DMS153 (cell line): ENCODE measurements around the gene HEMK1.

ENCODE experiments used
- DNase-seq: peaks from one replicate; lab custom pipeline; 2025; lab: John Stamatoyannopoulos, UW

The HEMK1 gene

DNA sequence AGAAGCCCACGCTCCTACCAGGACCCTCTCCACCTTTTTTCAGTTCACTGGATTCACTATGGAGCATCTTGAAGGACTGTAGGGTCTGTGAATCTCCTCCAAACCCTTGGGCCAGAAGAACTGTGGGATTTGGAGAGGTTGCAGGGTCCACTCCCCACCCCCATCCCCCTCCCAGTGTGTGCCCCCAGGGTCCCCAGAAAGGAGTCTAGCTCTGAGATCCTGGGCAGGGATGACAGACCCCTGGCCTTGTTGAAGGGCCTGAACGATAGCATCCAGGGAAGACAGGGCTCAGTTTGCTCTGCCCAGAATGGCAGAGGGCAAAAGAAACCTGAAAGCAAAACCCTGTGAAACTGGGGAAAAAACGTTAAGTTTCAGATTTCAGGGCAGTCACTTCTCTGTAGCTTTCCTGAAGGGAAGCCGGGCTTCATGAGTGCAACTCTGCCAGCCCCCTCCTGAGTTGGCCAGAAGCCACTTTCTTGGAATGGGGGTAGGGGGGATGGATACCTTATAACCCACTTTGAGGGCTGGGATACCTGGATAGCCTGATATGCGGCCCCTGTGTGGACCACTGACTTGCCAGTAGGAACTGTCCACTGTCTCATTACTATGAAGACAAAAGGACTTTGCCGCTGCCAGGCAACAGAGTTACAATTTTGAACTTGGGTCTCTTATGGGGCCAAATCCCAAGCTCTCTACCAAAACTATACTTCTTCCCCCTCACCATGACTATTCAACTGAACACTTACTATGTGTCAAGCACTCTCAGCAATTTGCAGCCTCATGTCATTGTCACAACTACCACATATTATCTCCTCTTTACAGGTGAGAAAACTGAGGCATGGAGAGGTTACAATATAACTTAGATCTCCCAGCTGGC is 43.9 kb downstream of the HEMK1 start:
- DNase-seq: no peak

DNA sequence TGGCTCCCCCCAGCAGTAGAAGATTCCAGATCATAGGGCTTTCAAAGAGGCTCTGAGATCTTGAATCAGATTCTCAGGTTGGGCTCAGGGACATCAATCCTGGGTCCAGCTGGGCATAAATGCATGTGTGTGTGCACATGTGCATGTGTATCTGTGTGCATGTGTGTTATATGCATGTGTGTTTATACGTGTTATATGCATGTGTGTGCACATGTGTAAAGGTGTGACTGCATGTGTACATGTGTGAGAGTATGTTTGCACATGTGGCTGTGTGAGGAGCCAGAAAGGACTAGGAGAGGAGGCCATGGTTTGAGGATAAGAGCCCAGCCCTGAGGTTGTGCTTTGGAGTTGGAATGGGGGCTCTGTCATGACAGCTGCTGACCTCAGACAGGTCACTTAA is 45.9 kb downstream of the HEMK1 start:
- no peak for DNase-seq

DNA sequence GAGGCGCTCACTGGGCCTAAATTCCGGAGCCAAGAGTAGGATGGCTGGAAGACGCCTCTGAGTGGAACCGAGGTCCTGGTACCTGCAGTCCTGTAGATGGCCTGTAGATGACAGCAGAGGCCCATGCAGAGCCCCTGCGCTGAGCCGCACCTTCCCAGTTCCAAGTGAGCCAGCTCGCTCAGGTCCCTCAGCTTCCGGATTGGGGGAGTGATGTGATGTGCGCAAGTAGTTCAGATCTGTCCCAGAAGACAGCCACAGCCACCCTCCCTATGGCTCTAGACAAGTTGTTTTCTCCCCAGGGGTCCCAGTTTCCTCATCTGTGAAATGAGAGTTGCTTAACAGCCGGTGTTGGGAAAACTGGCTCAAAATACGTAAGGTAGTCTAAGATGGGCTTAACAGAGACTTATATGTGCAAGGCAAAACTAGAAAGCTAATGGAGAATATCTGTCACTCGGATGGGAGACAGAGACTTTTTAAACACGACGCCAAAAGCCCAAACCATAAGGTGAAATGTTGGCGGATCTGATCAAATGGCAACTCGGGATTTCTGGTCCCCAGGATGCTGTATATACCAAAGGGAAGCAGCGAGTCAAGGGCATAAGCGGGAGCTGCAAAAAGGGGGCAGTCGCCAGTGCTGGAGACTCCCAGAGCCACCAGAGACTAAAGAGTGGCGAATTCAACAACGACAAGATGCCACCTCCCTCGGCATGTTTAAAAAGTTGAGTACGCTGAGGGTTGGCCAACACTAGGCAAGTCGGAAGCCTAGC is 46.9 kb downstream of the HEMK1 start:
- DNase-seq: peak; percentile 38

DNA sequence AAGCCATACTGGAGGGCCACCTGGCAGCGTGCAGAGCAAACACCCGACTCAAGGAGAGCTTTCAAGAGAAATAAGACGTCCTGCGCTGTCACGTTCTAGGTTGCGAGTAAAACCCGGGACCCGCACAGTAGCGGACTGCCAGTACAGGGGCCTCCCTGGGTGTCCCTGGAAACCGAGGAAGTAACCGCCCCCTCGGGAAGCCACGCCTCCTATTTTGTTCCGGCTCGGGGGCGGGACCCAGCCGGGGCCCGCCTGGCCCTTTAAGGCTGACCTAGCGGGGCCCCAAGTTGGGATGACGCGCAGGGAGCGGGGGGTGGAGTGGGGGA is 47.4 kb downstream of the HEMK1 start:
- peak; percentile 41 for DNase-seq

DNA sequence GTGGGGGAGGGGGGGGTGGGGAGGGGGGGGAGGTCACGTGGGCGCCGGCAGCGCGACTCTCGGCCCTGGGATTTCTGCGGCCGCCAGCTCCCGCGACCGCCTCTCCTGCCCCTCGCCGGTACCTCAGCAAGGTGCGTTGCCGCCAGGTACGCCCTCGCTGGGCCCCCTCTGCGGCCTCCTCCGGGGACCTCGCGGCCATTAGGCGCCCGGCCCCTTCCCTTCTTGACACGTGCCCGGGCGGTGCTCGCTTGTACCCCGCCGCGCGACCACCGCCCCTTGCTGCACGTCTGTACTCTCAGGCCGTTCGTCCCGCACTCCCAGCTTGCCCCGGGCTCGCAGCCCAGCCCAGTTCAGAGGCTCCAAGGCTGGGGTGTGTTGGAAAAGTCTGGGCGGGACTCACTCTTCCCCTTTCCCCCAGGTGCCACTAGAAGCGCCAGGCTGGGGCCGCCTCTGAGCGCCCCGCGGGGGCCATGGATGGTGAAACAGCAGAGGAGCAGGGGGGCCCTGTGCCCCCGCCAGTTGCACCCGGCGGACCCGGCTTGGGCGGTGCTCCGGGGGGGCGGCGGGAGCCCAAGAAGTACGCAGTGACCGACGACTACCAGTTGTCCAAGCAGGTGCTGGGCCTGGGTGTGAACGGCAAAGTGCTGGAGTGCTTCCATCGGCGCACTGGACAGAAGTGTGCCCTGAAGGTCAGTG is 47.9 kb downstream of the HEMK1 start, which contains the start of gene MAPKAPK3:
Gene MAPKAPK3 (plus strand): TSS at position 56 of the 696 bp plus-strand sequence. CDS start 415 bp downstream, at position 471.
- DNase-seq: no peak

DNA sequence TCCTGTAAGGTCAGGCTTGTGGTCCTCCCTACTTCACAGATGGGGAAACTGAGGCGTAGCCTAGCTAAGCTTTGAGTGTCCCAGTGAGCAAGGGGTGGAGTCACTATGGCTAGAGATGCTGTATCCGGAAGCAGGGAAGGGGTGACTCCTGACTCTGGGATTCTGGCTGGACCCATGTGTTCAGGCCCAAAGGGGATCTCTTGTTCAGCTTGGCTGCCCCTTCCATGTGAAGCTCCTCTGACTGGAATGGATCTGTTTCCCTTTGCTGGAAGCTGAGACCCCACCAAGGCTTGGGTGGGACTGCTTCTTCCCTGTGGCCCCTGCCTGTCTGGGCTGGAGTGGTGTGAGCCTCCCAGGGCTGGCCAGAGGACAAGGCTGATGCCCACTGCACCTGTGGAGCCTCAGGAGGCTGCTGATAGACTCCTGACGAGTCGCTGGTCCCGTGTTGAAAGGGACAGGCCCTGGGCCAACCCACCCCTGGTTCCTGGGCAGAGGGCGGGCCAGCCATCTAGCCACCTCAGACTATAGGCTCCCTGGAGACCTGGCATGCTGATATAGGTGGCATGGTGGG is 48.7 kb downstream of the HEMK1 start:
- no peak for DNase-seq

DNA sequence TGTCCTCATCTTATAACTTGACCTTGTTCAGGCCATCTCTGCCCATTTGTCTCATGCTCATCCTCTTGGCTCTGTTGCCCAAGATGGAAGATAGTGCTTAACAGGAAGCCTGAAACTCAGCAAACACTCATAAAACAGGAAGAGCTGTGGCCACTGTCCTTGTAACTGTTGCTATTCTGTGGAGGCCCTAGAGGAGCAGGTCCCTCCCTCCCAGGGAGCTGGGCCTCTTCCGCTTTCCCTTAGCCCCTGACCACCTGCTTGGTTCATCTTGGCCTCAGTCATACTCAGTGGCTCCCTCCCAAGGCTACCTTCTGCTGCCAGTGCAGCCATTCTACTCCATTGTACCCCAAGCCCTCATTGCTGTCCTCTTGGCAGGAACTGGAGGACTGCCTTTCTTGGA is 51.1 kb downstream of the HEMK1 start:
- DNase-seq: no peak

DNA sequence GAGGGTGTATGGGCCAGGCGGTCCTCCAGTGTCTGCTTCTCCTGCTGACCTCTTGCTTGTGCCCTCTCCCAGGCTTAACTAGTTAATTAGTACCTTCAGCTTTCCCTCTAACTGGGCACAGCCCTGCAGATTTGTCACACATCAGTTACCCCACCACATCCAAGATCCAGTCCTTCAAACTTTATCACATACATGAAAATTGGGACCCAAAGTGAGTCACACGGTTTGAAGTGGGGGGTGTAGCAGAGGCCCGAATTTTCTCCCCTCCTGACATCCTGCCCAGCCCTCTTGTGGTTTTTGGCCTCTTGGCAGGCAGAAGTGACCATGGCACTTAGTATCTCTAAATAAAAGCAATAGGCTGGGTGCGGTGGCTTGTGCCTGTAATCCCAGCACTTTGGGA is 51.5 kb downstream of the HEMK1 start:
- no peak for DNase-seq

DNA sequence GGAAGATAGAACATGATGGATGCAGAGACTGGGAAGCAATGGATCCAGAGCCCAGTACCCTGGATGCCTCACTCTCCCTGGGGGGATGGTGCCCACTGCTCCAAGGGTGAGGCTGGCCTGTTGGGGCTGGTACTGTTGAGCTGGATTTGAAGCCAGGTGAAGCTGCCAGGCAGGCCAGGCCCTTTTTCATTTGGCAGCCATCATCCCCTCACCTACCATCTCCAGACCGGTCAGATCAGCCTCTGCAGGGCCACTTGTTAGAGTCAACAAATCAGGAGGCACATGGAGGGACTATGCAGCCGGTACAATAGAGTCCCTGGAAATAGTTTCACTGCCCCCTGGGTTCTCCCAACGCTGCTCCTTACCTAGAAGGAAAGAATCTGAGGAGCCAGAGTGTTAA is 53.6 kb downstream of the HEMK1 start:
- DNase-seq: no peak

DNA sequence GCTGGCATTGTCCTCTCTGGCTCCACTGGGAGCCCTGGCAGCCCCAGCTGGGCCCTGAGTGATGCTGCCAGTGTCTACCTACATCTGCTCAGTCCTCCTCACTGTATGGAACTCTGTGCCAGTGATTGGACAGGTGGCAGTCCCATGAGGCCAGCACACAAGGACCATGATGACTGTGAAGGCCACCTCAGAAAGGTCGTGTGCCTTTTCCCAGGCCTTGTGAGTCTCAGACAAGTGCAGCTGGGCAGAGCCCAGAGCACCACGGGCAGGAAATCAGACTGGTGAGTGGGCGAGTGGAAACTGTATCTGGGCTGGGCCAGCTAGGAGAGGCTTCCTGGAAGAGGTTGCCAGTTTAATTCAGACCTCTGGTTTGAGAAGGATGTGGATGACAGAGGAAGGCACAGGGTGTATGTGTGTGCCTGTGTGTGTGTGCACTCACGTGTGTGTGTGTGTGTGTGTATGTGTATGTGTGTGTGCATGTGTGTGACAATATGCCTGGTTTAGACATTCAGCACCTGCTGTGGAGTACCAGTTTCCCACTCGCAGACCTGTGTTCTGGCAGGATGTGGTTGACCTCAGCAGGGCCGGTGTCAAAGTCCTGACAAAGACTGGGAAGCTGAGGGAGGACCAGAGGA is 54.6 kb downstream of the HEMK1 start:
- no peak for DNase-seq

DNA sequence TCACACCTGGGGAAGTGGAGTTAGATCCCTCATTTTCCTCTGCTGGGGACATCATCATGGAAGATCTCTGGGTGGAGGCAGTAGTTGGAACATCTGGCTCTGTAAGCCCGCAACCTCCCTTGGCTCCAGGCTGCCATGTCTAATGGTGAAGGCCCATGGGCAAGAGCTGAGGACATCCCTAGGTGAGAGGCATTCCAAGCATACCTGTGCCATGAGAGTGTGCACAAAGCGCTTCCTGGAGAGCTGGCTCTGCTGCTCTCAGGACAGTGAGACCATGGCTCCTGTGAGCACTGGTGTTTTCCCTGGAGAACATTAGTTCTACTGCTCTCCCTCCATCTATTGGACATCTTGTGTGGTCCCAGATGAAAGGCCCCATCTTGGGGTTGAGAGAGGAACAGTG is 55.3 kb downstream of the HEMK1 start:
- DNase-seq: no peak

DNA sequence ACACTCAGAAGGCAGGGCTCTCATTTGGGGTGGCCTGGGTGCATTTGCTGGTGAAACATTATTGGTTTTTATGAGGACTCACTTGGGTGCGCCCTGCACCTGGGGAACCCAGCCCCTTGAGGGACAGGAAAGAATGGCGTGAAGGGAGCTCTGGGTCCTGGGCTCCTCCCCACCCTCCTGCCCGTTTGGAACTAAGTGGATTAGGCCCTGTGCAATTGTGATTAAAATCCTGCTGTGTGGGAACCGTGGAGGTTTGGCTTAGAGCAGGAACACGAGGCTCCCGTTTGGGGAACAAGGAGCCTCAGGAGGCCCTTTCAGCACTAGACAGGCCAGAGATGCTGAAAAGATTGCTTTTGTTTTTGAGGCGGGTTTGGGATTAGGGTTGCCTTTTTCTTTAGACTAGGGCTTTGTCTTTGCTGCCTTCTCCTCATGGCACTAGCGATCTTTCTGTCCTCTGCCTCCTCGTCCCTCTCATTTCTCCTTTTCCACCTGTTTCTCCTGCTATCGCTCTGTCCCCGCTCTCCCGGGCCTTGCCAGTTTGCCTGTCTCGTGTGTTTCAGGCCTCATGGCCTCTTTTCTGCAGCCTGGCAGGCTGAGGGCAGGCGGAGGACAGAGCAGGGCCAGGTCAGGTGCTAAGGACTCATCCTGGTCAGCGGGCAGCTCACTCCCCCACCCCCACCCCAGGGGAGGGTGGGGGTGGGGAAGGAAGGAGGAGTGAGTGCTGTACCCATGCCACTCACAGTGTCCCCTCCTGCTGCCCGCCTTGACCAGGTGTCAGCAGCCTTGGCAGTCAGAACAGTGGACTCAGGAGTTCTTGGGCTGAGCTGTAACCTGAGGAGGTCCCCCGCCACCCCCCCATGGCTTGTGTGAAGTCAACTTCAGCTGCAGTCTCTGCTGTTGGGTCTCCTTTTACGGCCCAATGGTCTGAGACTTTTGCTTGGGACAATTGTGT is 56.2 kb downstream of the HEMK1 start:
- DNase-seq: no peak

DNA sequence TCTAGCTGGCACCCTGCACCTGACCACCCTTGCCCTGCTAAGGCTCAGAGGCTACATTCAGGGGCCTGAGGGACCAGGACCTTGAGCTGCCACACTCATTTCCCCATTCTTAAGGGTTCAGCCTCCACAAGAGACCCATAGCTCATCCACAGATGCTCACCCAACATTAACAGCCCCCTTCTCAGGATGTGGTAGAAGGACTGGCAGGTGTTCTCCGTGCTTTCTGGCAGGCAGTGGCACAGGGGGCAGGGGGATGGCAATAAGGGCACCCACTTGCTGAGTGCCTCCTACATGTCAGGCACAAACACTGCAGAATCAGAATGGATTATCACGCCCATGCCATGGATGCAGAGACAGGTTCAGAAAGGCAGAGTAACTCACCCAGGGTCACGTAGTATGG is 57.1 kb downstream of the HEMK1 start:
- DNase-seq: no peak

DNA sequence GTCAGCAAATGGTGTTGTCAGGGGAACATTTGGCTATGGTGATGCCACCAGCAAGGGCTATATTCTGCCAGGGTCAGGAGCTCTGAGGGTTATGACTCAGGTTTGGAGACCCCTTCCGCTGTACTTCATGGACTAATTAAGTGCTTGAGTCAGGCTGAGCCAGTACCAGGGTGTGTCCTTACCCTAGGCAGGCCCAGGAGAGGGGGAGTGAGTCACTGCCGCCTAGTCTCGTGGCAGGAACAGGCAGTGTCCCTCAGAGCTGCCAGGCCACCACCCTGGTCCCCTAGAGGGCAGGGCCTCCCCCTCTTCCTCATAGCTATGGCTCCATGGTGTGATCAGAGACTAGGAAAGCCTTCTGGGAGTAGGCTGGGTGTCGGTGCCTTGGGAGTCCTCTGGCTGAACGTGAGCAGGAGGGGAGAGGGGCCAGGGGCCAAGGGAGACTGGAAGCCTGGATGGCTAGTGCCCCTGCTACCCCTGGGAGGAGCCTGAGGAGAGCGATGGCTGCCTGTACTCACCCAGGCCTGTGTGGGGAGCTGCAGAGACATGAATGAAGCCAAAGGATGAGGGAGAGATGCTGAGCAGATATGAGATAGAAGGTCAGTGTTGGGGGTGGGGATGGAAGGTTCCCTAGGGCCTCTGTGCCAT is 58.2 kb downstream of the HEMK1 start:
- no peak for DNase-seq

DNA sequence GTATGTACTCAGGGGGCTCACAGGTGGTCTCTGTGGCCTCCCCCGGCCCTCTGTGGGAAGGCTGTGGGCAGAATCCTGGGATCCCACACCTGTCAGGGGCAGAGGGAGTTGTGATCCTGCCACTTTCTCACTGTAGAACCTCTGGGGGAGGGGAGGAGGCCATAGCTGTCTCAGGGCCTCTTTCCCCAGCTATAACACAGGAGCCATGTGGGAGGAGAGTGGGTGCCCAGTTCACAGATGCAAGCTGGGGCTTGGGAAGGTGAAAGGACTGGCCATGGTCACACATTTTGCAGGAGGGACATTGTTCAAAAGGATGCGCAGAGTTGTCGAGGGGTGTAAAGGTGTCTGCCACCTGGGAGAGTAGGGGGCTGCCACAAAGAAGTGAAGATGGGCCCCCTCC is 59.3 kb downstream of the HEMK1 start:
- no peak for DNase-seq

DNA sequence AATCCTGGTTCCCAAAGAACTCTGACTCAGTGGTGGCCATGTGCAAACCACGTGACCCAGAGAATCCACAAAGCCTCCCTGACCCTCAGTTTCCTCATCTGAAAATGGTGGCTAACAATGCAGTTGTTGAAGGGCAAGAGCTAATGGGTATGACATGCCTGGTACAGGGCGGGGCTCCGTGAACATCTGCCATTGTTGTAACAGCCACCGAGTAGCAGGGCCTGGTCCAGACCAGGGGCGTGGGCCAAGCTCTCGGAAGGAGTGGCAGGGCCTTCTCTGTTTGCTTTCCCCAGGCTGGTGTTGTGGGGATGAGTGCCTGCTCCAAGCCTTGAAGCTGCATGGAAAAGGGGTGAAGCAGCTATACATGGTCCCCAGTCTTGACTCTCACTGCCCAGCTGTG is 61.1 kb downstream of the HEMK1 start:
- no peak for DNase-seq

DNA sequence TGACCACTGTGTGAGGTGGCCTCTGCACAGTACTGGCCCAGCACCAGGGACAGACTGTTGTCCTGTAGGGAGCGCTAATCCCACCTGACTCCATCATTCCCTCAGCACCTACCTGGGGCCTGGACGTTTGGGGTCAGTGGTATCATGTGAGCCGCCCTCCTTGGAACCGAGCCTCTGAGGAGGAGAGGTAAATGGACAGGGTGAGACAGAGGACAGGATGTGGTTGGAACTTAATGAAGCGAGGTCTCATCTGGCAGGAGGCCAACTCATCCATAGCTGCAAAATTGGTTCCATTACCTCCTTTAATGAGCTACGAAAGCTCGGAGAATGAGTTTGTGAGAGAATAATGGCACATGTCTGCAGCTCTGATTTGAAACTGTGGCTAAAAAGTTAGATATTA is 61.6 kb downstream of the HEMK1 start:
- peak; percentile 50 for DNase-seq

DNA sequence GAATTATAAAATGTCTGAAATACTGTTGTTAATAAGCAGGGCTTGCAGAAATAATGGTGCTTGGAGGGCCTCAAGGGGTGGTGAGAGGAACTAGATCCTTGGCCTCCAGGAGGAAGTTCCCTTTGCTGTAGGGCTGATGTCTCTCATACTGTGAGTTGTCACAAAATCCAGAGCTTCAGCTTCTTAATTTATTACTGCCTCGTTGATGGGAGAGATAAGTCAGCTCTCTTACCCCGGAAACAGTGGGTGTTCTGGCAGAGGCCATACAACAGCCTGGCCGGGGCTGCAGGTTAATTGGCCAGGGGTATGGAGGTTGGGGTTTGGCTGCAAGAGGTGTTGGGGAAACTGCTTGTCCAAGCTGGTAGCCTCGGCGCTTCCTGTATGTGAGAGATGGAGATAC is 63.1 kb downstream of the HEMK1 start:
- no peak for DNase-seq

DNA sequence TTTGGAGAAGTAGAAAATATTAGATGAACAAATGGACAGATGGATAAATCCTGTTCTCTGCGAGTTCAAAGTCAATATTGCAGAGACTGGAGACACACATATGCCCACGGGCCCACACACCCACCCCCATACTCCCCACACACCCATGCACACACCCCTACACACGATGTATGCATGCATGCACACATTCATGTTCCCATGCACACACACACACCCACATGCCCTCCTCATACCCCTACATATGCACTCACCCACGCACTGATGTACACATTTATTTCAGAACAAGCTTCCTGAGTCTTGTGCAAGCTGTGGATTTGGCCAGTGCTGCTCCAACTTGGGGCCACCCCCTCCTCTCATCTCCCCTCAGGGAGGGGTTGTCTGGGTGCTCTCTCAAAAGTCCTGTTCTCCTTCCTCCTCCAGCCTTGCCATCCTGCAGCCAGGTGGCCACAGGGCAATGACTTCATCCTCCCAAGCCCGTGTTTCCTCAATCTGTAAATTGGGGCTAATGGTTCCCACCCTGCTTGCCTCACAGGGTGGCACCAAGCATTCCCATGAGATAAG is 64.0 kb downstream of the HEMK1 start:
- DNase-seq: no peak

DNA sequence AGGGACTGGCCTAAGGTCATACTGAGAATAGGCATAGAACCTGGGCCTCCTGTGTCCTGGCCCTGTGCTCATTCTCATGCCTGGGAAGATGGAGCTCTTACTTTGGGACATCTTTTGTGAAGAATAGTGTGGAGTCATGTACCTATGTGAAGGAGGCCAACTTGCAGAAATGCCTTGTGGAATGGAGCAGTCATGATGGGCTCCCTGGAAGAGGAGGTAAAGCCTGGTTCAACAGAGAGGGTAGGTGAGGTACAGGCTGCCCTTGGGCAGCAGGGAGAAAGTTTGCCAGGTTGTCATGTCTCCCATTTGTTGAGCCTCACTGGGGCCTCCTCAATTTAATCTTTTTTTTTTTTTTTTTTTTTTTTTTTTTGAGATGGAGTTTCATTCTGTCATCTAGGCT is 65.7 kb downstream of the HEMK1 start:
- no peak for DNase-seq
